Measurements from ENCODE around the gene HIRA. TPM values are rescaled to one million over a fixed set of nuclear protein-coding genes. Genes with fewer than 3 reads are reported as not detected.

HIRA gene
- total RNA-seq, 4 donors from 2014 or later, result 24.9 to 104 (median 31.8) TPM

DNA sequence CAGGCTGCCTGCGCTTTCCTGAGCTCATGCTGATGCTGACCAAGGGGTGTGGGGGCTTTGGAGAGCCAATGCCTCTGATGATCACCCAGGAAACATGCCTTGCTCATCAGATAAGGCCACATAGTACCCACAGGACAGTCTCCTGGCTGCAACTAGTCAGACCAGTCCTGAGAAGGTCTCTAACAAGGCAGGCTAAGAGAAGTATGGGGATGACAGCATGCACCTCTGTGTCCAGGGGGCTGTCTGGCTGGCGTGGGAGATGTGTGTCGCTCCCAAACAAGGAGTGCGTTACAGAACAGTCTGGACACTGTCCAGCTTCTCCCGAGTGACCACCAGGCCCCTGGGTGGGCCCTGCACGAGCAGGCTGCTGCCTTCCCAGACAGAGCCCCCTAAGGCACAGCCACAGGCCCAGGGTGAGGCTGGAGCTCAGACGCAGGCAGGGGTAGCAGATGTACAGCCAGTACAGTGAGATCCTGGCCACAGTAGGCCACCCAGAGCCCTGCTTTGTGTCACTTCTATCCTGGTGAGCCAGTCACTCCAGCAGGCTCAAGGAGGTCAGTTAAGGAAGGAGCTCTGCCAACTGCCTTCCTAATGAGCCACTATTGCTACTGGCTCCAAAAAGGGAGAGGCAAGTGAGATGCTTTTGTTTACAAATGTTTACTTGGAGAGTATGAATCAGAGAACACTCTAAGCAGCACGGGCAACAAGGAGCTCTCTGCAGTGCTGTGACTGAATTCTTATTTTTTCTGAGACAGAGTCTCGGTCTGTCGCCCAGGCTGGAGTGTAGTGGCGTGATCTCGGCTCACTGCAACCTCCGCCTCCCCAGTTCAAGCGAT is 74.0 kb downstream of the HIRA start:
- Histone ChIP-seq H3K9me3 (no peaks in the 10 kb centered on the region), H3K4me1 (peaks cover 0 to 3% (median 0%) of the 10 kb centered on the region in 4 donors), H3K36me3 (peaks cover 0 to 100% (median 0%) of the 10 kb centered on the region in 3 donors), H3K4me3 (no peak overlapping the region), H3K27me3 (no peaks in the 10 kb centered on the region), H3K27ac (peak overlapping the region in 2 of 4 donors; percentile 22 to 62)
- peak in 1 of 3 donors; percentile 45 for DNase-seq
- TF ChIP-seq, protein P1, sequence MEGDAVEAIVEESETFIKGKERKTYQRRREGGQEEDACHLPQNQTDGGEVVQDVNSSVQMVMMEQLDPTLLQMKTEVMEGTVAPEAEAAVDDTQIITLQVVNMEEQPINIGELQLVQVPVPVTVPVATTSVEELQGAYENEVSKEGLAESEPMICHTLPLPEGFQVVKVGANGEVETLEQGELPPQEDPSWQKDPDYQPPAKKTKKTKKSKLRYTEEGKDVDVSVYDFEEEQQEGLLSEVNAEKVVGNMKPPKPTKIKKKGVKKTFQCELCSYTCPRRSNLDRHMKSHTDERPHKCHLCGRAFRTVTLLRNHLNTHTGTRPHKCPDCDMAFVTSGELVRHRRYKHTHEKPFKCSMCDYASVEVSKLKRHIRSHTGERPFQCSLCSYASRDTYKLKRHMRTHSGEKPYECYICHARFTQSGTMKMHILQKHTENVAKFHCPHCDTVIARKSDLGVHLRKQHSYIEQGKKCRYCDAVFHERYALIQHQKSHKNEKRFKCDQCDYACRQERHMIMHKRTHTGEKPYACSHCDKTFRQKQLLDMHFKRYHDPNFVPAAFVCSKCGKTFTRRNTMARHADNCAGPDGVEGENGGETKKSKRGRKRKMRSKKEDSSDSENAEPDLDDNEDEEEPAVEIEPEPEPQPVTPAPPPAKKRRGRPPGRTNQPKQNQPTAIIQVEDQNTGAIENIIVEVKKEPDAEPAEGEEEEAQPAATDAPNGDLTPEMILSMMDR (IDR thresholded peaks at IDR 0.05), result no peak
- TF ChIP-seq POLR2A (IDR thresholded peaks at IDR 0.05), result no peak

DNA sequence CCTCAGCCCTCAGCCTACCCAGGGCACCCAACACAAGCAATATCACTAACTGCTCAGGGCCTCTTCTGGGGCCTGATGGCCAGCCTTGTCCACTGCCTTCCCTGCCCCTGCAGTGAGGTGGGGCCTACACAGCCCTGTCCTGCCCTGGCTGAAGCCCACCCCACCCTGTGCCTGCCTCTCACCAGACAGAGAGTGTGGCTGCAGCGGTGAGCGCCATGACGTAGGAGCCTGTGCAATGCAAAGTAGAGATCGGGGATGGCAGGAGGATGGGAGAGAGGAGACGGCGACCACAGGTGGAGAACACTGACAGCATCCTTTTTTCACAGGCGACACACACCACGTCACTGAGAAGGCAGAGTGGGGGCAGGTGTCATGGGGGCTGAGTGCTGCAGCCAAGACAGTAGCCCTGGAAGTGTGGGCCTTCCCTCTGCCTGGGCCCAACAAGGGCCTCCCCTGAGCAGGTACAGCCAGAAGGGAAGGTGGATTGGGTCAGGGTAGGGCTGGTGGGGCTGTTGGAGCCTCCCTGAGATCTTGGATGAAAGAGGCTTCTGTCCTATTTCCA is 74.7 kb downstream of the HIRA start:
- peak in 1 of 3 donors; percentile 27 for DNase-seq
- TF ChIP-seq POLR2A (IDR thresholded peaks at IDR 0.05), result no peak
- TF ChIP-seq, protein P1 (IDR thresholded peaks at IDR 0.05), result no peak
- no peak overlapping the region for H3K27ac ChIP-seq
- H3K9me3 ChIP-seq, result no peaks in the 10 kb centered on the region
- H3K27me3 ChIP-seq, result no peaks in the 10 kb centered on the region
- peaks cover 0 to 100% (median 0%) of the 10 kb centered on the region in 3 donors for H3K36me3 ChIP-seq
- peaks cover 0 to 3% (median 0%) of the 10 kb centered on the region in 4 donors for H3K4me1 ChIP-seq
- no peak overlapping the region for H3K4me3 ChIP-seq

DNA sequence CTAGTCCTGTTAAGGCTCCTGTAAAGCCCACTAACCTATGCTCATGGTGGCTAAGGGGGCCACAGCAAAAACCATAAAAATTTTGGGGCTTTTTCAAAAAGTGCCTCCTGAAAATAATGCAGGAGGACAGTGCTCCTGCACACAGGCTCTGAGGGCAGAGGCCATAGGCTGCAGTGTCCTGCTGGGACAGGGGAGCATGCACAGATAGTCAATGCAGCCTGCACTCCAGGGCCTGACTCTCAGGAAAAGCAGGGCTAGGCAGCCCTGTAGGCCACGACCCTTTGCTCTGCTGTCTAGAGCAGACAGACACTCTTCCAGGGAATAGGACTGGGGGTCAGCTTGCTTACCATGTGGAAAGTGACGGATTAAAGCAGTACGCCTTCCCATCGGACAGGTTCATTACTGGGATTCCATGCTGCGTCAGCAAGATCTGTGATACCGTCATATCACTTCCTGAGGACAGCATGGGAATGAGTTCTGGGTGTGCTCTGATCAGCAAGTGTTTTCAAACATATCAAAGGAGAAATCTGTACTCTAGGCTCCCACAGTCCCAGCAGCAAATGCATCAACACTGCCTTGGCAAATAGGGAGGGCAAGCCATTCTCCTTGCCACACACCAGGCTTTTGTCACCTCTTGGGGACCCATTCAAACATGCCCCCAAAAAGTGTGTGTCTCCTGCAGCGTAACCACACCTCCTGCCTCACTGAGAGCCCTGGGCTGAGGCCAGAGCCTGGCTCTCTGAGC is 75.9 kb downstream of the HIRA start:
- peak in 1 of 3 donors; percentile 39 for DNase-seq
- H3K4me3 ChIP-seq, result no peak overlapping the region
- H3K36me3 ChIP-seq, result peaks cover 0 to 100% (median 0%) of the 10 kb centered on the region in 3 donors
- H3K4me1 ChIP-seq, result no peaks in the 10 kb centered on the region
- TF ChIP-seq, protein P1 (IDR thresholded peaks at IDR 0.05), result no peak
- TF ChIP-seq POLR2A (IDR thresholded peaks at IDR 0.05), result no peak
- no peaks in the 10 kb centered on the region for H3K27me3 ChIP-seq
- no peaks in the 10 kb centered on the region for H3K9me3 ChIP-seq
- H3K27ac ChIP-seq, result no peak overlapping the region

DNA sequence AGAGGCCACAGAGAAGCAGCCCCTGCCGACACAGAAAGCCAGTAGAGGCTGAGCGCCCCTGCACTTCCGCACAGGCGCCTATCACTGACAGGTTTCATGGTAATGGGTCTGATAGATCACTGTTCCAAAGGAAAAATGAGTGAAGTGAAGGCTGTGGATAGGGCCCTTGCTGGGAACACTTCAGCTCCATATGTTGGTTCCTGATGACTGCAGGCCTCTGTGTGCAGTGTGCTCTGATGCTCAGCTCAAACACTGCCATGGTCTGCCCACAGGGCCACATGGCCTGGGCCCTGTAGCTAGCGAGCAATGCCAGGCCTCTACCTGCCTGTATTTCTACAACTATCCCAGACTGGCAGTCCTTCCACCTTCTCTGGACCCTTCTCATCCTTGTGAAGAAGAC is 77.3 kb downstream of the HIRA start:
- Histone ChIP-seq H3K36me3 (peaks cover 0 to 100% (median 0%) of the 10 kb centered on the region in 3 donors), H3K27ac (no peak overlapping the region), H3K4me1 (no peaks in the 10 kb centered on the region), H3K27me3 (no peaks in the 10 kb centered on the region), H3K4me3 (no peak overlapping the region), H3K9me3 (no peaks in the 10 kb centered on the region)
- peak in 1 of 3 donors; percentile 15 for DNase-seq
- no peak for TF ChIP-seq POLR2A (IDR thresholded peaks at IDR 0.05)
- TF ChIP-seq, protein P1 (IDR thresholded peaks at IDR 0.05), result no peak

DNA sequence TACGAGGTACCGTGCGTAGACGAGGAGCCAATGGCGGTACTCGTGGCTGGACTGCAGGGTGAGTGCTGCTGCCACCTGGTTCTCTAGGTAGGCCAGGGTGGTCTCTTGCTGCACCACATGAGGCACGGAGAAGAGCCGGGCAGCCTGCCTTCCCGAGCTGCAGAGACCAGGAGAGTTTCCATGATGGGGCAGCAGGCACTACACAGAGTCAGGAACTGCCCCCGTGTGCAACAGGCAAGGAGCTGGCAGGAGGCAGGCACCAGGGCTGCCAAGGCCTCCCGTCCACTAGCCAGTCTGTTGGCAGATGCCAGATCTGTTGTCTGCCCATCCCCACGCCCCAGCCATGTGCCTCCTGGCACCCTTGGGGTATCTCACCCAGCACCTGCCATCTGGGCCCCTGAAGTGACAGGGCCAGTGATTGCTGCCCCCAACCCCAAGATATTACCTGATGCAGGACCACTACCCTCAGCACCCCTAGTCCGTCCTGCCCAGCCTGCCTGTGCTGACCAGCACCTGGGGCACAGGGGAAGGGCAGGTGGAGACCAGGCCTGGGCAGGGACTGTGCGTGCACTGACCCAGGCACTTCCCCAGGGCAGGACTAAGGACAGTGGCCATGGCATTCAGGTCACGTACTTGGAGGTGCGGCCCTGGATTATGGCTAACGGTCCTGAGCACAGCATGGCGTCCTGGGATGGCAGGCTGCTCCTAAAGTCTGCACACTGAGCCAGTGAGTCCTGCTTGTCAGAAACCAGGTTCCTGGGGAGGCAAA is 78.0 kb downstream of the HIRA start:
- Histone ChIP-seq H3K4me3 (no peak overlapping the region), H3K36me3 (peaks cover 0 to 100% (median 0%) of the 10 kb centered on the region in 3 donors), H3K4me1 (no peaks in the 10 kb centered on the region), H3K27me3 (no peaks in the 10 kb centered on the region), H3K9me3 (no peaks in the 10 kb centered on the region), H3K27ac (no peak overlapping the region)
- DNase-seq, result peak in 1 of 3 donors; percentile 41
- TF ChIP-seq, protein P1 (IDR thresholded peaks at IDR 0.05), result no peak
- TF ChIP-seq POLR2A (IDR thresholded peaks at IDR 0.05), result no peak
